NCI-H2171 treated with DMSO at 0.1 percent for 48 hours (cell line): ENCODE data around the gene SETMAR.
"Not testable (repeated sequence)": the region's sequence is repeated elsewhere in the genome, so short reads cannot be mapped to it uniquely, and the experiment has no call there.

Experiments
- DNase-seq: peaks from one replicate; lab custom pipeline; 2025; lab: John Stamatoyannopoulos, UW

Gene SETMAR

DNA sequence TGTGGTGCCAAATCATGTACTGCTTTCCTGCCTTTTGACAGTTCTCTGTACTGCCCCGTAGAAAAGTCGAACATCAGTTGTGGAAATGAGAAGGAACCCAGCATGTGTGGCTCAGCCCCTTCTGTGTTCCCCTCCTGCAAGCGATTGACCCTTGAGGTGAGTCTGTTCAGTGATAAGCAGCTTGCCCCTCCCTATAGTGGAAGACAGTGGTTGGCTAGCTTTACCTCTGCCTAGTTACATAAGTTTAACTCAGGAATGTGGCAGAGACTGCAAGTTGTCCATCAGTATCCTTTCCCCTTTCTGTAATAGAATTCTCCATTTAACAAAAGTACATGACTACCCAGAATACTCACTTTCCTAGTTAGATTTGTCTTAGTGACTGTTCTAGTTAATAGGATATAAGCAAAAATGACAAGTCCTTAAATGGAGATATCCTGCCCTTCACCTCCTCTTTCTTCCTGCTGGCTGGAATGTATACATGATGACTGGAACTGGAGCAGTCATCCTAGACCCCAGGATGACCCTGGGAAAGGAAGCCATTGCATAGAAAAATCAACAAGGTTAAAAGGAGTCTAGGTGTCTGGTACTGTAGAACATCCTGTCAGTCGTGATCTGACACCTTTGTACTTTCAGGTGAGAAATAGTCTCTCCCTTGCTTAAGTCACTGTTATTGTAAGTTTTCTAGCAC is 10.6 kb downstream of the SETMAR start:
- DNase-seq, result no peak

DNA sequence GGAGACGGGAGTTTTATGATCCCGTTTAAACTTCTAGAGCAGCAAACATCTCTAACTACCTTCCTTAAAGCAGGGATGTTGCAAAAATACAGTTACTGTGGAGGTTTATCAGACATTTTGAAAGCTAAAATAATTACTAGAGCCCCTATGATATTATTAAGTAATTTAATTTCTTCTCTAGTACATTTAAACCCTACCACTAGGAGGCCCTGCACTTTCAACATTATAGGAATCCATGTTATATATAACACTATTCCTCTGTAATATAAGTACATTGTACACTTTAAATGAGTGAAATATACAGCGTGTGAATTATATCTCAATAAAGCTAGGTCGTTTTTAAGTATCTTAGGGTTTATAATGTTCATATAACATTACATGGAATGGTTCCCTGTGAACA is 11.5 kb downstream of the SETMAR start:
- no peak for DNase-seq

DNA sequence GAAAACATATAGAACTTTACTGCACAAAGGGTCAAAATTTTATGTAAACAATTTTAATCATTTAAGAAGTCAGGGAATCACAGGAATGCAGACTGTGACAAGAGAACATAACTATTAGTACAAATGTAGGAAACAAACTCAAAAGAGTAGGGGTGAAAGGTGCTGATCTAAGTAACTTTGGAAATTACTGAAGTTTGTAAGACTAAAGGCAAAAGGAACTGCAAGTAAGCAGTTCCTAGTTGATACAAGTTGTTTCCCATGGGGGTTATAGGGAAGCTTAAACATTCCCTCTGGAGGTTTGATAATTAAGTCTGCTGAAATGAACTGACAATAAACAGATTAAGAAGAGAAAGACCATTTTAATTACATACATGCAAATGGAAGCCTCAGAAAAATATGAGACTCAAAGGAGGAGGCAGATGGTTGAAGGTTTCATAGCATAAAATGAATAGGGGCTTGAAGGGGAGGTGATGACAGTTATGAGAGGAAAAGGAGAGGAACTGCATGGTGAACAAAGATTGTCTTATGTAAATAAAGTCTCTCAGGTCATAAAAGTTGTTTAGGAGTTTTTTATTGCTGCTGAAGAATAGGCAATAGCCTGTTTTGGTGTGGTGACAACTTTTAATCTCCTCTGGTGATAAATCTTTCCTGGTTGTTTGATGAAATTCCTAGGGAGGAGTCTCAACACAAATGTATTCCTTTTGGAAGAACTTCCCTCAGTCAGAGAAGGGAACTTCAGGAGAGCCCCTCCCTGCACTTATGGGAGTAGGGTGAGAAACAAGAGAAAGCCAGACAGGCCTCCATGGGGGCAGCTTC is 17.1 kb downstream of the SETMAR start:
- DNase-seq, result no peak

DNA sequence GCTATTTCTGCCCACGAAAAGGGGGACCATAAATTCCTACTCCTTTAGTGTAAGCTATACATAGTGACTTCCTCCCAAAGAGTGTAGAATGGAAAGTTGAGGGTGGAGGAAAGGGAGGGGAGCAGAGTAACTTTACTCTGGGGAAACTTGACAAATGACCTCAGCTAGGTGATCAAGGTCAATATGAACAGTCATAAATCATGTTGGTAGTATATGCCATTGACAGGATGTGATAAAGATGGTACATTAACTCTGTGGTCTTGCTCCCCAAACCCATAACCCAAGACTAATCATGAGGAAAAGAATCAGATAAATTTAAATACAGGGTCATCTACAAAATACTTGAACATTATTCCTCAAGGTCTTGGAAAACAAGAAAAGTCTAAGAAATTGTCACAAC is 18.6 kb downstream of the SETMAR start:
- DNase-seq, result no peak

DNA sequence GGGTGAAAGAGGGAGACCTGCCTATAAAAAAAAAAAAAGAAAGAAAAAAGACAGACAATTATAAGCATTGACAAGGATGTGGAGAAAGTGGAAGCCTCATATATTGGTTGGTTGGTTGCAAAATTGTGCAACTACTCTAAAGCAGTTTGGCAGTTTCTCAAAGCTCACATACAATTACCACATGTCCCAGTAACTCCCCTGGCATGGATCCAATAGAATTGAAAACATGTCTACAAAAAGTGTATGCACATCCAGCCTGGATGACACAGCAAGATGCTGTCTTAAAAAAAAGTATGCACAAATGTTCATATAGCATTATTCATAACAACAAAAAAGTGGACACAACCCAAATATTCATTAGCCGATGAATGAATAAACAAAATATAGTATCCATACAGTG is 19.5 kb downstream of the SETMAR start:
- peak; percentile 33 for DNase-seq

DNA sequence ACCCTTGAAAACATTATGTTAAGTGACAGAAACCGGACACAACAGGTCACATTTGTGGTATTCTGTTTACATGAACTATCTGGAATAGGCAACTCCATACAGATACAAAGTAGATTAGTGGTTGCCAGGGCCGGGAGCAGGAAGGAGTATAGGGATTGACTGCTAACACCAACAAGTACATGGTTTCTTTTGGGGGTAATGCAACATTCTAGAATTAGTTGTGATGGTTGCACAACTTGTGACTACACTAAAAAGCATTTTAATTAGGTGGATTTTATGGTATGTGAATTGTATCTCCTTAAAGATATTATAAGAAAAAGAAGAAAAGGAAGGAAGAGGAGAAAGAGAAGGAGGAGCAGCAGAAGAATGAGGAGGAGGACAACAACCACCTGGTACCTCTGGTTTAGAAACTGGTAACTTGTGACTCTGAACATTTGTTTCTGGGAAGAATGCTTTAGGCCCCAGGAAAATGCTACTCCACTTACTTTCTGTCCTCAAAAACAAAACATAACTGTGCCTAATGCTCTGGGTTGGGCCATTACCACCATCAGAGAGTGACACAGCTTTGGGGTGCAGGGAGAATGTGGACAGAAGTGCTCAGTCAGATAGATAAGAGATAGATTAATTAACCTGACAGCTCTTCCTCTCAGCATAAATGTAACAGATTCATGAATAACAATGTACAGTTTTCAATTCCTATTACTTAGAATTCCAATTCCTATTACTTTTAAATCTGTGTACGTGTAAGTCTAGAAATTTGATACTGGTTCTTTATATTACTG is 20.3 kb downstream of the SETMAR start:
- DNase-seq, result no peak

DNA sequence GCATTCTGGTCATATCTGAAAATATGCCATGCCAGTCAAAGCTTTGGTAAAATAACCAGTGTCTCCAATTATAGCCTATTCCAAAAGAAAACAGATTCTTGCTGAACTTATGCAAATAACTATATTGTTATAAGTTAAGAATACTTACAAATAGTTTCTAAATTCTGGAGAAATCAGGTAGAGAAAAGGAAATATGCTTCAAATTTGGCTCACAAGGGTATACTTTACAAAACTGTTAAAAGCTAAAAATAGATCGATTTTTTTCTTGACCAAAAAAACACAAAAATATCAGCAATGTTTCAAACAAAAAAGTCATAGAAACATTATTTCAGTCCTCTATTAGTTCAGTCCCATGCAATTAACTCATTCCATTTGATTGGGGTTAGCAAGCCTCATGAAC is 23.7 kb downstream of the SETMAR start:
- no peak for DNase-seq

DNA sequence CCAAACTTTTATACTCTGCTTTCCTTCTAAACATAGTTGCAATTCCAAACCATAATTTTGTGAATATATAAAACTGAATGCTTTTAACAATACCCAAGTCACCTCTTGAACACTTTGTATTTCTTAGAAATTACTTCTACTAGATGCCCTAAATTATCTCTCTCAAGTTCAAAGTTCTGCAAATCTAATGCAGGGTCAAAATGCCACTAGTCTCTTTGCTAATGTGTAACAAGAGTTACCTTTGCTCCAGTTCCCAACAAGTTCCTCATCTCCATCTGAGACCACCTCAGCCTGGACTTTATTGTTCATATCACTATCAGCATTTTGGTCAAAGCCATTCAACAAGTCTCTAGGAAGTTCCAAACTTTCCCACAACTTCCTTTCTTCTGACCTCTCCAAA is 26.6 kb downstream of the SETMAR start:
- not testable (repeated sequence) for DNase-seq

DNA sequence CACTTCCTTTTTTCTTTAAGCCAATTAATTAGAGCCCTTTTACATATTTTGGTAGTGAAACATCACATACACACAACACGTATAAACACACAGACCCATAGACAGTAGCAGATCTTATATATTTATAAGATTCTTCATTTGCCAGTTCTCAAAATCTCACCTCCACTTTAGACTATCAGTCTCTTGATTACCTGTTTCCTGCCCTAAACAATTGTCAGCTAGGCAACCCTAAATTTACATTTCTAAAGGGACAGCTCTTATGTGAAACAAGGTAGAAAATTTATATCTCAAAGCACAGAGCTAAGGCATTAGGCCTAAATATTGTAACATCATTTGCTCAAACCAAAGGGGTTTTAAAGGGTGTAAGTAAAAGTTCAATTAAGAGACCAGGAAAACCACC is 28.9 kb downstream of the SETMAR start:
- DNase-seq, result no peak

DNA sequence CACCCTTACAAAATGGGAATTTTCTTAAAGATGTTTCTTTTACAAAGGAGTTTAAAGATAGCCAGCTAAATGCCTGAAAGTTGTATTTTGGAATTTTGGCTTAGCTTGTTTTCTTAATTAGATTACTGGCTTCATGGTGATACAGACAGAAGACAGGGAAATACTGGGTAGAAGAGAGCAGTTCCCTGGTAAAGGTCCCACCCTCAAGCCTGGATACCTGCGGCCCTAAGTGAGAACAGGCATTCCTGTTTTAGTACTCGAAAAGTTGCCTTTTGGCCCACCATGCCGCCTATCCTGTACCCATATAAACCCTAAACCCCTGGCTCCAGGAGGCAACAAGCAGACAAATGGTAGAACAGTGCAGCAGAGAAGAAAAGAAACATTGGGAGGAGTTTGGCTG is 29.4 kb downstream of the SETMAR start:
- no peak for DNase-seq

DNA sequence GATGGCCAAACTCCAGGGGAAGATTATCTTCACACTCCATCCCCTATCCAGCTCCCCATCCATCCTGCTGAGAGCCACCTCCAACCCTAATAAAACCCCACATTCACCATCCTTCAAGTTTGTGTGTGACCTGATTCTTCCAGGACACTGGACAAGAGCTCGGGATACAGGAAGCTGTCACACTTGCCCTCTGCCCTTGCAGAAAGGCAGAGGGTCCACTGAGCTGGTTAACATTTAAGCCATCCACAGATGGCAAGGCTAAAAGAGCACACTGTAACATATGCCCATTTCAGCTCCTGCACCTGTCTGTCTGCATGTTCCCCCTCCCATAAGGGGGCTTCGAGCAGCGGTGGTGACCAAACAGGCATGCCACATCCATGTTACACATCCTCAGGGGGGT is 29.8 kb downstream of the SETMAR start:
- no peak for DNase-seq

DNA sequence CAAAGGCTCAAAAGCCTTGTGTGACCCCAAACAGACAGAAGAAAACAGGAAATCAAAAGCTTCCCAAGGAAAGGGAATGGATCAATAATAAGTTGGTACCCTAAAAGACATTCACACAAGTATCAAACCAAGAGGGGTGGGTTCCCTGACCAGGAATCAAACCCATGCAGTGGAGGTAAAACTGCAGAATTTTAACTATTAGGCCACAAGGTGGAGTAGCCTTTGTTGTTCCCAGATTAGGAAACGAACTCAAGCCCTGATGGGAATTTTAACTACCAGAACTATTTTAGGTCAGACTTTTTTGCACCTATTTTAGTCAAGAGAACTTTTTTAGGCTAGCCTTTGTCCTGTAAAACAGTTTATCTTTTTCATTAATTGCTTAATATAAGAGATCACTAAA is 31.4 kb downstream of the SETMAR start:
- DNase-seq, result no peak

DNA sequence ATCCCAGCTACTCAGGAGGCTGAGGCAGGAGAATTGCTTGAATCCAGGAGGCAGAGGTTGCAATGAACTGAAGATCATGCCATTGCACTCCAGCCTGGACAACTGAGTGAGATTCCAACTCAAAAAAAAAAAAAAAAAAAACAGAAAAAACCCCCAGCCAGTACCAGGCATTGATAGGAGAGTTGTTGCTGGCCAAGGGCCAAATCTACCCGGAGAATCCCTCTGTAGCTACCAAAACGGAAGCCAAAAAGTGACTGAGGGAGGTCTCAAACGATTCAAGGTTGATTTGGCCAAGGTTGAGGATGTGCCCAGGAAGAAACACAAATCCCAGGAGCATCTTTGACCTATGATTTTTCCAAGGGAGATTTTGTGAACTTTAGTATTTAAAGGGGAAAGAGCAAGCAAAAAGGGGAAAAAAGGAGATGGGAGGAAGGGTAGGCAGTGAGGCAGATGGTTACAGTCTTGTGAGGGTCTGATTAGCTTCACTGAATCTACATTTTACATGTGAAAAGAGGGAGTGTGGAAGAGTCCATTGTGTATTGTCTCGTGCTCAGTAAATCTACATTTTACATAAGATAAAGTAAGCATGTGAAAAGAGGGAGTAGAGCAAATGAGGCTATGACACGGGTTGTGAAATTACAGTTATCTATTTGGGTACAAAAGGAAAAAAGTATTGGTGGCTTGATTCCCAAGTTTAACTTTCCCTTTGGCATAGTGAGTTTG is 32.8 kb downstream of the SETMAR start:
- no peak for DNase-seq

DNA sequence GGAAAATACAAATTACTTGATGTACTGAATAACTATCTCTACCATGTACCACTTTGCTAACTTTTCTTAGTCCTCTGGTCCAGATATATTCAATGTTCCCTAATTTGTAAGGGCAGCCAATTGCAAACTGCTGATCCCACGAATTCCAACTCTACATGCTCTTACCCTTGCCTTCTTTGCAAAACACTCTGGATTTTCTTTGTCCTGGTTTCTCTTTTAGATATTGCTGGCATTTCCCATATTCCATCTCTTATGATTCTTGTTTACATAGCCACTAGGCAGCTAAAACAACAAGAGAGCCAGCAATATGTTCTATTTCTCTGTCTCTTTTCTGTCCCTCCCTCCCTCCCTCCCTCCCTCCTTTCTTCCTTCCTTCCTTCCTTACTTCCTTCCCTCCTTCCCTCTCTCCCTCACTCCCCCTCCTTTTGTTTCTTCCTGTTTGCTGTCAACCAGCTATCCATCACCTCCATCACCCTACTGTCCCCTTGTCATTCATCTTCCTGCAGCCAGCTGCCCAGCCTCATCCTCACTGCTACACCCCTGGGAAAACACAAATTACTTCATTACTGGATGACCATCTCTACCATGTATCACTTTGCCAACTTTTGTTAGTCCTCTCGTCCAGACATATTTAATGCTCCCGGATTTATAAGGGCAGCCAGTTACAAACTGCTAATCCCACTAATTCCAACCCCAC is 33.8 kb downstream of the SETMAR start:
- DNase-seq, result no peak

DNA sequence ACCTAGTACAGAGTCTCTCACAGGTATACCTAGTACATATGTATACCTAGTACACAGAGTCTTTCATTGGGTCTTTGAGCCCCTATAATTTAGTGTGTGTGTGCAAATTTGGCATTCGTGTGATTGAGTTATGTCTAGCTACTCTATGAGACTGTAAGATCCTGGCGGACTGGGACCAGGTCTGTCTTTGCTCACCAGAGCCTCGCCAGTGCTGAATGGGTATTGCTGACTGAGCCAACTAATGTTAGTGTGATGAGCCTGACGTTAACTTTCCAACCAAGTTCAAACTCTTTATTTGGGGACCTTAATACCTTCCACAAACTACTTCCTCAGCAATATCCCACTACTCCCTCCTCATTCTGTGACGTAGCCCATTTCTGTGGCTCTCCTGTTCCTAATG is 35.6 kb downstream of the SETMAR start:
- no peak for DNase-seq

DNA sequence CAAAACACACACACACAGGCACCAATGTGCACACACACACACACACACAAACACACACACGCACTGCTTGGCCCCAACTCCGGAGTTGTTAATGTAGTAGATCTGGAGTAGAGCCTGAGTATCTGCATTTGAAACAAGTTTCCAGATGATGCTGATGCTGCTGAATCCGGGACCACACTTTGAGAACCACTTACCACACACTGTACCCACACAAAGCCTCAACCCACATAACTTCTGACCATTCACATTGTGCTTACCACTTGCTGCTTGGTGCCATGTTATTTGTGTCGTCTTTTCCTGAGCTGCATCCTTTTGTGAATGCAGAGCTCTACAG is 36.9 kb downstream of the SETMAR start:
- DNase-seq, result no peak

DNA sequence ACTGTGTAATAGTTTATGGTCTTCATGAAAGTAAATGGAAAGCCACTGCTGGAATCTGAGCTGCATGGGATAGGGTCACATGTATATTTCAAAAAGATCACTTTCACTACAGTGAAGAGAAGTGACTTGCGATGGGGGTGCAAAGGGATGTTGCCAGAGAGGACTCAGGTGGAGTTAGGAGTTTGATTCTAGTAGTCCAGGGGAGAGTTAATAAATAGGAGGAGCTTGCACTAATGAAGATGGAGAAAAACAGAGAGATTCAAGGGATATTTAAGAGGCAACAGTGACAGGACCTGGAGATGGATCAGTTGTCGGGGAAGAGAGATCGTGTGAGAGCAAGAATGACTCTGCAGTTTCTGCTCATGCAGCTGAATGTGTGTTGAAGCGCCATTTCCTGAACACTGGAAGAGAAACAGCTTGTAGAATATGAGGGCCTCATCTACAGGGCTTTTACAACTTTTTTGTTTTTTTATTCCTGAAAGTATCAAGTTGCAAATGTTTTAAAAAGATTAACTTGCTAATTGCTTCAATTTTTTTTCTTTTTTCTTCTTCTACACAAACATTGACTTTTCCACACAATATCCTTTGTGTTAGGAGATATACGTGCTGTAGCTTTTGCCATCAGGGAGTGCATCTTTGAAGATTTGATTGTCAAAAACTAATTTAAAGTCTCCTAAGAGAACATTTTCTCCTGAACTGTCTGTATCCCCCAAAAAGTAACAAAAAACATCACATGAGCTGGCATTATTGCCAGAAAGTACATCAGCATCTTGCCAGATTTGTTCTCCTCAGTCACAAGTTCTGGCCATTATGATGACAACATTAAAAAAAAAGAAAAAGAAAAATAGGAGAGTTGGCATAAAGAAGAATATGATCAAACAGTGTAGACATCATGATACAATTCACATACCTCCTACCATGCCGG is 37.5 kb downstream of the SETMAR start:
- DNase-seq, result no peak

DNA sequence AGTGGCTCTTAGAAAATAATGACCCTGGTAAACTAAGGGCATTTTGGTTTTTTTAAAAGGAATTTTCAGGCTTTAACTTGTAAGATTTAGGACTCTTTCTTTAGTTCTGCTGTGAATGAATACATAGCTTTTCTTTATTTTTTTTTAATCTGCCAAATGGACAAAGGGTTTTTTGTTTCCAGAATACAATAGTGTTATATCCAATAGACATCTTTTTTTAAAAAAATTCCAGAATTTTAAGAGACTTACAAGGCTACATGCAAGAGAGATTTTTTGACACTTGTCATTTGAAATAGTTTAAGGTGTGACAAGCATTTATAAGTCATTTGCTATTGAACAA is 38.1 kb downstream of the SETMAR start:
- DNase-seq, result no peak

DNA sequence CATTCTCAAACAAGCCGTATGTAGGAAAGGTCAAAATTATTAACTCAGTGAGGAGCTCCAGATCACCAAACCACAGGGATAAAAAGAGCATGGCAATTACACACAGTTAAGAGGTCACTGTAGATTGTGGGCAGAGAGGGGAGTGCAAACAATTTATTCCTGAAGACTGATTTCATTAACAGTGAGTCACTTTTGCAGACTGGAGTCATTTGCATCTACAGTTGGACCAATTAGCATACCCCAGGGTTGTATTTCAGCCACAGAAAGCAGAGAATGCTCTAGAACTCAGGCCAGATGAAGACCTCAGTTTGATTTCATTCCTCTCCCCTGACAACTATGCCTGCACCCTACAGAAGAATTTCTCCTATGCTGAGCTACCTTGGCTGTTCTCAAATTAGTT is 40.1 kb downstream of the SETMAR start:
- DNase-seq, result no peak

DNA sequence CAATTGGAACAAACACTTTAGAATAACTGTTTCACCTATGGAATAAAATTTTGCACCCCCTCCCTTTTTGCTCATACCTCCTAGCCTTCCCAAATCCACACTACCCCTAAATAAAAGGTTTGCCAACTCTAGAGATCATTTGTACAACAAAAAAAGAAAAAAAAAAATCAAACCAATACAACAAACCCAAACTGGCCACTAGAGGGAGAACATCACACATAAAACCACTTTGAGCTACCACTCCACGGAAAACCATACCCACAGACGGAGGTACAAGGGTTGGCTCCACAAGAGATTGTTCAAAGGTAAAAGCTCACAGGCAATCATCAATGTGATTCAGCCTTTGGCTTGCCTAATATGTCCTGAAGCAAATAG is 47.6 kb downstream of the SETMAR start:
- DNase-seq, result peak; percentile 50
